GM18498 (cell line): Measurements from ENCODE around the gene KBTBD13.
"Not testable (repeated sequence)": the region's sequence is repeated elsewhere in the genome, so short reads cannot be mapped to it uniquely, and the experiment has no call there.

Experiments used
- ATAC-seq: cut with Tn5 transposase; IDR thresholded peaks from one replicate; pipeline ENCODE4 v1.9.1; 2021; ENCODE audit warnings: mild to moderate bottlenecking, moderate library complexity; ENCODE audit not compliant: unreplicated experiment

The KBTBD13 gene

DNA sequence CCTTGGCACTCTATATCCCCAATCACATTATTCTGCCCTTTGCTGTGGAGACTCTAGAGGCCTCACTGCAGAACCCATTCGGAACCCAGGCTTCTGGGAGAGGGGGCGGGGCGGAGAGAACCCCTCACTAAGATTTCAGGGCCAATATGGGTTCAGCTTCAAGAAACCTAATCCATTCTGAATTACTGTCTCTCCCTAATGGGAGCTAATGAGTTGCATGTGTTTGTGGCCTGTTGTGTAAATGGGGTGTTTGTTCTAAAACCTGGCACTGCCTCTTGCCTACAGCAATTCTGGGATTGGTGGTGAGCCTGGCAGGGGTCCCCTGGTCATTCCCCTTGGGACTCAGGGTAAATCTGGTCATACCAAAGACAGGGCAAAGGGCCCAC is 8.2 kb upstream of the KBTBD13 start:
- no peak for ATAC-seq

GRCh38 chr15:65069179-65069578 is 7.4 kb upstream of the KBTBD13 start:
- no peak for ATAC-seq

GRCh38 chr15:65069779-65070546 is 6.6 kb upstream of the KBTBD13 start:
- no peak for ATAC-seq

GRCh38 chr15:65071381-65071811 is 5.2 kb upstream of the KBTBD13 start:
- ATAC-seq = no peak

DNA sequence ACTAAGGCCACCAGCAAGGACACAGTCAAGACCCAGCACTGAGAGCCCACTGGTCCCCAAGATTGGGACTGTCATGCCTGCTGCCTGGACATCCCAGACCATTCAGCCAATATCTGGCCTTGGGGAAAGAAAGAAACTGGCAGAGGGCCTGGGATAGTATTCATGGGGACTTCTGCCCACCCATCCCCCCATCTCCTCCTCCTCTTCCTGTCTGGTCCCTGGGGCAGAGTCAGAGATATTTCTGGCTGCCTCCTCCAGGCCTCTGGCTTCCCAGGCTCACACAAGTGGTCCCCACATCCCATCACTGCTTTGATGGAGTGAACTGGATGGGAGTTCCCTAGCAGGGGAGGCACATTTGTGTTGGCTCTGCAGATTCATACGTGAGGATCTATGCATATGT is 4.5 kb upstream of the KBTBD13 start:
- ATAC-seq = no peak

GRCh38 chr15:65072617-65073016 is 3.9 kb upstream of the KBTBD13 start:
- no peak for ATAC-seq

GRCh38 chr15:65074946-65075345 is 1.6 kb upstream of the KBTBD13 start:
- not testable (repeated sequence) for ATAC-seq

GRCh38 chr15:65075607-65076395 is 745 bp upstream of the KBTBD13 start:
- not testable (repeated sequence) for ATAC-seq

- no peak for ATAC-seq
Observed at GRCh38 chr15:65077291-65077980, 890 bp downstream of the KBTBD13 start.

GRCh38 chr15:65077981-65078352 is 1.4 kb downstream of the KBTBD13 start:
- ATAC-seq = no peak

- ATAC-seq = no peak
Observed at GRCh38 chr15:65079580-65079979, 3.0 kb downstream of the KBTBD13 start.

GRCh38 chr15:65081270-65081669 is 4.7 kb downstream of the KBTBD13 start:
- ATAC-seq = no peak

GRCh38 chr15:65081758-65082157 is 5.2 kb downstream of the KBTBD13 start:
- ATAC-seq = no peak

GRCh38 chr15:65082303-65082953 is 5.9 kb downstream of the KBTBD13 start:
- no peak for ATAC-seq

DNA sequence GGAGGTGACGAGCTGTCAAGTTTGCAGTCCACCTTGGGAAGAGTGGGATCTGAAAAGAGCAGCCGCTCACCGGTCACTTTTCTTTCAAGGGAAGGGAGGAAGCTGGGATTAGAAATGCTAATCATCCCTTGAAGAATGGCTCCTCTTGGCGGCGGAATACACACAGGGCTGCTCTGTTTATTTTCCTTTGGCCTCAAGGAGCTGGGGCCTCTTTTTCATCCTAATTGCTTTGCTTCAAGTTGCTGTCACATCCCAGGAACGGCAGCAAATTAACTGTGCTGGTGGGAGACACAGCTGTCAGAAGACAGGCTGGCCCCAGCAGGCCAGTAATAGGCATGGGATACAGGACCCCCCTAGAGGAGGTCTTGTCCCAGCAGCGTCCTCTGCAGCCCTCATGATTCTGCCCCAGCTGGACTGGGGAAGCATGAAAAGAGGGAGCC is 6.7 kb downstream of the KBTBD13 start:
- ATAC-seq = no peak

DNA sequence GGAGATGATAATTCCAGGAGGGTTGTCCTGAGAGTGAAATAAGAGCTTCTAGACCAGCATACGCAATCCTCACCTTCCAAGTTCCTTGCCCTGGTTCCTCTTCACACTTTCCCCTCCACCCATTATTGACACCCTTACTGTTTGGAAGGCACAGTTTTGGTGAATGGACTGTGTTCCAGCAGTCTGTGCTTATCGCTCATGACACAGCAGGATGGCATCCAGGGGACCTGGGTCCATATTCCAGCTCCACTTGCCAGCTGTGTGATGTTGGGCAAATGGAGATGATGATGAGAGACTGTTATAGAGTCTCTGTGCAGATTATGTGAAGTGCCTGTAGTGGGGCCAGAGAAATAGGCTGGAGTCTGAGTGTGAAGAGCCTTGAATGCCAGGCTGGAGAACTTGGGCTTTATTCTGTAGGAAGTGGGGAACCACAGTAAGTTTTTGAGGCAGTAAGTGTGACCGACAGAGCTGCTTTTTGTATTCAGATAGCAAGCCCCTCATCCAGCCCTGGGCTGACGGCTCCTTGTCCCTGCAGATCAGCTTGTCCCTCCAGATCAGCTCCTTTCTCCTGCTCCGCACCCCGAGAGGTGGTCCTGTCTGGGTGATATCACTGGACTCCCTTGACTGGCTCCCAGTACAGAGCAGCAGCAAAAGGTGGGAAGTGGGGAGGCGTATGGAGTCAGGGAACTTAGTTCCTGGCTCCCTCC is 8.1 kb downstream of the KBTBD13 start:
- ATAC-seq = no peak

- no peak for ATAC-seq
Observed at GRCh38 chr15:65085207-65085753, 8.7 kb downstream of the KBTBD13 start.

DNA sequence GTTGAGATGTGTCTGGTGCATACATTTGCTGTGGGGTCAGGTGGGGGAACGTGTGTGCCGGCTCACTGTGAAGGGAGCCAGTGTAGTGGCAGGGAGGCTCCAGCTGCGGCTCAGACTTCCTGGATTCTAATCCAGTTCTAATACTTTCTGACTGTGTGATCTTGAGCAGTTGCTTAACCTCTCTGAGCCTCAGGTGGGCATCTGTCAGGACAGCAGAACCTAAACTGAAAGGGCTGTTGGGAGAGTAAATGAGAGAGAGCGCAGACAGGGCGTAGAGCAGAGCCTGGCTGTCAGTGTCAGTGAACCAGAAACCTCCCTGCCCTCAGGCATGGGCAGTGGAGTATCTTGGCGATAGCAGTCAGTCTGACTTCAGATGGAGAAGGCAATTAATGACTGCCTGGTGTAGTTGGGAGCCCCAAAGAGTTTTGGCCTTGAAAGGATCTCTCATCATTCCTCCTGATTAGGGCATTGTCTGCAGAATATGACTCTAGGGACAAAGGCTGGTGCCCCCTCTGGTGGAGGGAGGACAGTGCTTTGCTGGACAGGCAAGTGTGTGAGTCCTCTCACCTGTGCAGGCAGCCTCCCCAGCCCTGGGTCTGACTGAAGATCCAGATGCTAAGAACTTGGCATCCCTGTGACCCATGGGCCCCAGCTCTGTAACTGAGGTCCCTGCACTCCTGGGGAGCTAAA is 9.6 kb downstream of the KBTBD13 start:
- no peak for ATAC-seq

DNA sequence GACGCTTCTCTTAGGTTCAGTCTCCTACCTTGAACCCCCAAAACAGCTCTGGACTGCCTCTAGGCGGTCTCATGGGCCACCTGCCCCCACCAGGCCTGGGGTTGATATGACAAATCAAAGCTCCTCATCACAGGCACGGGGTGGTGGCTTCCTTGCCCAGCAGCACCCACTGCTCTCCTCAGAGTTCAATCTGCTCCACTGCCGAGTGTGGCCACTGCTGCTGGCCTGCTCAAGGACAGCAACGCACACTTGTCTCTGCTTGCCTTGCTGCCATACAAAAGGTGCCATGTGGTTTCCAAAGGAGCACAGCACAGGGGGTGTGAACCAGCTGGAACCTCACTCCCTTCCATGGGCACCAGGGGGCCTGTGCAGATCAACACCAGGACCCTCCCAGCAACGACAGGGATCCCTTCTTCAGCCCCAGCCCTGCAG is 10.2 kb downstream of the KBTBD13 start:
- ATAC-seq = no peak

DNA sequence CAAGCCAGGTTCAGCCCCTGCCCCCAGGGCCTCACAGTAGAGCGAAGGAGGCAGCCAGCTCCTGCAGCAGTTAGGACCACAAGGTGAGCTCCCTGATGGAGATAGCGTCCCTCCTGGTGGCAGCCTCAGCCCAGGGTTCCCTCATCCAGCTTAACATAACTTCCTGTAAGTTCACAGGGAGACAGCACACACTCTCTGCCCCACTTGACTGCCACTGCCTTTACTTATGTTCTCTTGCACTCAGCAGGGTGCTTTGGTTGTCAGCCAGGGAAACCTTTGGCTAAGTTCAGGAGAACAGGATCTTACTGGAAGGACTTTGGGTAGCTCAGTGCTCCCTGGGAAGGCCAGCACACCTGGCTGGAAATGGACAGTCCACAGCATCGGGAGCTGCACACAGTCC is 10.9 kb downstream of the KBTBD13 start:
- no peak for ATAC-seq
